Measurements from ENCODE around the gene RBM33. TPM values are rescaled to one million over a fixed set of nuclear protein-coding genes. Genes with fewer than 3 reads are reported as not detected.

RBM33 gene
- total RNA-seq, 1 donor from 2014 or later = 79.4 TPM

GRCh38 chr7:155755026-155755425, 110.6 kb downstream of the RBM33 start:
- Mint-ChIP-seq H3K9me3 (ENCODE audit: low read depth) (peaks cover 3% of the 10 kb centered on the region), H3K36me3 (ENCODE audit: insufficient read depth) (peaks cover 24% of the 10 kb centered on the region), H3K4me1 (ENCODE audit: low read depth) (peaks cover 35% of the 10 kb centered on the region), H3K4me3 (ENCODE audit: low read depth) (no peak overlapping the region), H3K27ac (no peak overlapping the region), H3K27me3 (no peaks in the 10 kb centered on the region)
- TF ChIP-seq, protein P1, sequence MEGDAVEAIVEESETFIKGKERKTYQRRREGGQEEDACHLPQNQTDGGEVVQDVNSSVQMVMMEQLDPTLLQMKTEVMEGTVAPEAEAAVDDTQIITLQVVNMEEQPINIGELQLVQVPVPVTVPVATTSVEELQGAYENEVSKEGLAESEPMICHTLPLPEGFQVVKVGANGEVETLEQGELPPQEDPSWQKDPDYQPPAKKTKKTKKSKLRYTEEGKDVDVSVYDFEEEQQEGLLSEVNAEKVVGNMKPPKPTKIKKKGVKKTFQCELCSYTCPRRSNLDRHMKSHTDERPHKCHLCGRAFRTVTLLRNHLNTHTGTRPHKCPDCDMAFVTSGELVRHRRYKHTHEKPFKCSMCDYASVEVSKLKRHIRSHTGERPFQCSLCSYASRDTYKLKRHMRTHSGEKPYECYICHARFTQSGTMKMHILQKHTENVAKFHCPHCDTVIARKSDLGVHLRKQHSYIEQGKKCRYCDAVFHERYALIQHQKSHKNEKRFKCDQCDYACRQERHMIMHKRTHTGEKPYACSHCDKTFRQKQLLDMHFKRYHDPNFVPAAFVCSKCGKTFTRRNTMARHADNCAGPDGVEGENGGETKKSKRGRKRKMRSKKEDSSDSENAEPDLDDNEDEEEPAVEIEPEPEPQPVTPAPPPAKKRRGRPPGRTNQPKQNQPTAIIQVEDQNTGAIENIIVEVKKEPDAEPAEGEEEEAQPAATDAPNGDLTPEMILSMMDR (IDR thresholded peaks at IDR 0.05; ENCODE audit: unreplicated experiment) = no peak
- DNase-seq (ENCODE audit: low spot score, unreplicated experiment) = no peak

DNA sequence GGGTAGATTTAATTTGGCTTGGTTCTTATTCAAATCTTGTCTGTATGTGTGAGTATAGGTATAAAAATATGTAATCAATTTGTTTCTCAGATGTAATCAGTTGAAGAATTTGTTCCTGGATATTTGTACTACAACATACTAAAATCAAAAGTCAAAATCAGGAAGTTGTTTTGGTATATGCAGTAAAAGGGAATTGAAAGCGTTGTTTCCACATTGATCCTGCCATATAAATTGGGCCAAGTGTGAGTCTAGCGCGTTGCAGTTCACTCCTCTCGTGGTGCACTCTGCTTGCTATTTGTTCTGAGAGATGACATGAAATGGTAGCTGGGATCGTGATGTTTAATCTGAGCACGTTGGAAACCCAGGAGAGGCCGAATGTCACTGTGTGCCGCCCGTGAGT, 111.9 kb downstream of the RBM33 start:
- TF ChIP-seq, protein P1 (IDR thresholded peaks at IDR 0.05; ENCODE audit: unreplicated experiment) = no peak
- Mint-ChIP-seq H3K36me3 (ENCODE audit: insufficient read depth) (peaks cover 28% of the 10 kb centered on the region), H3K27me3 (no peaks in the 10 kb centered on the region), H3K9me3 (ENCODE audit: low read depth) (peaks cover 3% of the 10 kb centered on the region), H3K27ac (no peak overlapping the region), H3K4me1 (ENCODE audit: low read depth) (peaks cover 35% of the 10 kb centered on the region), H3K4me3 (ENCODE audit: low read depth) (no peak overlapping the region)
- DNase-seq (ENCODE audit: low spot score, unreplicated experiment) = no peak

DNA sequence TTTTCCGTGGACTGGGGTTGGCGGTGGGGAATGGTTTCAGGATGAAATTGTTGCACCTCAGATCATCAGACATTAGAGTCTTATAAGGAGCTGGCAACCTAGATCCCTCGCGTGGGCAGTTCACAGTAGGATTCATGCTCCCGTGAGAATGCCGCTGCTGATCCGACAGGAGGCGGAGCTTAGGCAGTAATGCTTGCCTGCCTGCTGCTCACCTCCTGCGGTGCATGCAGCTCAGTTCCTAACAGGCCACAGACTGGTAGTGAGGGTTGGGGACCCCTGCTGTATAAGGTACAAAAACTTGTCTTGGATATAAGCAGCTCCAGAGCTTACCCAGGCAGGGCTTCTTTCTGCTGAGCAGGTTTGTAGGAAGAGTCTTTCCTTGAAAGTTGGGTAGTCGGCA, 113.9 kb downstream of the RBM33 start:
- H3K36me3 Mint-ChIP-seq (ENCODE audit: insufficient read depth) = peaks cover 28% of the 10 kb centered on the region
- TF ChIP-seq, protein P1 (IDR thresholded peaks at IDR 0.05; ENCODE audit: unreplicated experiment) = no peak
- no peak overlapping the region for H3K27ac Mint-ChIP-seq
- no peak for DNase-seq (ENCODE audit: low spot score, unreplicated experiment)
- peaks cover 23% of the 10 kb centered on the region for H3K4me1 Mint-ChIP-seq (ENCODE audit: low read depth)
- H3K27me3 Mint-ChIP-seq = no peaks in the 10 kb centered on the region
- H3K4me3 Mint-ChIP-seq (ENCODE audit: low read depth) = no peak overlapping the region
- H3K9me3 Mint-ChIP-seq (ENCODE audit: low read depth) = peaks cover 3% of the 10 kb centered on the region

DNA sequence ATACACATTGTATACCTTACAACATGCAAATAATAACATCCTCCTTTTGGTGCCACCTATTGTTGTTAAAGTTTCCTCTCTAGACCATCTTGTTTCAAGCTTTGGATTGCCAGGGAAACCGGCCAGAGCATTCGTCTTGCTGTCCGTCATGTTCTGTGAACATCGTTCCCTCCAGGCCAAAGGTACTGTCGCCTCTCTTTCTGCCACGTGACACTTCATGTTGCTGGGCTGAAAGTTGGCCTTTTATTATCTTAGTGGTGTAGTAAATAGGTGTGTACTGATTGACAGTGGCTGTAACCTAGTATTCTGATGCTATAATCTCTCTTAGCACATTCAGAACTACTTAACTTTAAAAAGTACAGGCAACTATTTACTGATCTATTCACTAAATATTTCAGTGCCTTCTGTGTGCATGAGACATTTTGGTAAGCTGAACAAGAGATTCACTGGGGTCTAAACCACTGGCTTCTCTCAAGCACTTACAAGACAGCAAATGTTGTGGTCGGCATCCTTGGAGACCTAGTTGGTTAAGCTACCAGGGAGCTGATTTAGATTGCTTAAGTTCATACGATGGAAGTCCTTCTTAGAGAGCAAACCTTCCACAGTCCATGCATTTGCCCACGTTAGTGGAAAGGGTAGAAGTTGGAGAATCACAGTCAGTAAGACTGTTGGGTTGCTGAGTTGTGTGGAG, 115.4 kb downstream of the RBM33 start:
- Mint-ChIP-seq H3K27me3 (no peaks in the 10 kb centered on the region), H3K4me3 (ENCODE audit: low read depth) (no peak overlapping the region), H3K36me3 (ENCODE audit: insufficient read depth) (peaks cover 30% of the 10 kb centered on the region), H3K27ac (peak overlapping the region; percentile 79), H3K9me3 (ENCODE audit: low read depth) (peaks cover 3% of the 10 kb centered on the region), H3K4me1 (ENCODE audit: low read depth) (peaks cover 9% of the 10 kb centered on the region)
- no peak for DNase-seq (ENCODE audit: low spot score, unreplicated experiment)
- TF ChIP-seq, protein P1 (IDR thresholded peaks at IDR 0.05; ENCODE audit: unreplicated experiment) = no peak

GRCh38 chr7:155761162-155761561, 116.7 kb downstream of the RBM33 start:
- no peak for DNase-seq (ENCODE audit: low spot score, unreplicated experiment)
- H3K27me3 Mint-ChIP-seq = no peaks in the 10 kb centered on the region
- H3K36me3 Mint-ChIP-seq (ENCODE audit: insufficient read depth) = peaks cover 28% of the 10 kb centered on the region
- H3K27ac Mint-ChIP-seq = no peak overlapping the region
- H3K9me3 Mint-ChIP-seq (ENCODE audit: low read depth) = peaks cover 3% of the 10 kb centered on the region
- H3K4me3 Mint-ChIP-seq (ENCODE audit: low read depth) = no peak overlapping the region
- H3K4me1 Mint-ChIP-seq (ENCODE audit: low read depth) = peaks cover 1% of the 10 kb centered on the region
- TF ChIP-seq, protein P1 (IDR thresholded peaks at IDR 0.05; ENCODE audit: unreplicated experiment) = no peak
